ENCODE data around the gene REXO5.

The REXO5 gene

GRCh38 chr16:20878682-20879147, 72.4 kb downstream of the REXO5 start:
- DNase-seq: no peak

DNA sequence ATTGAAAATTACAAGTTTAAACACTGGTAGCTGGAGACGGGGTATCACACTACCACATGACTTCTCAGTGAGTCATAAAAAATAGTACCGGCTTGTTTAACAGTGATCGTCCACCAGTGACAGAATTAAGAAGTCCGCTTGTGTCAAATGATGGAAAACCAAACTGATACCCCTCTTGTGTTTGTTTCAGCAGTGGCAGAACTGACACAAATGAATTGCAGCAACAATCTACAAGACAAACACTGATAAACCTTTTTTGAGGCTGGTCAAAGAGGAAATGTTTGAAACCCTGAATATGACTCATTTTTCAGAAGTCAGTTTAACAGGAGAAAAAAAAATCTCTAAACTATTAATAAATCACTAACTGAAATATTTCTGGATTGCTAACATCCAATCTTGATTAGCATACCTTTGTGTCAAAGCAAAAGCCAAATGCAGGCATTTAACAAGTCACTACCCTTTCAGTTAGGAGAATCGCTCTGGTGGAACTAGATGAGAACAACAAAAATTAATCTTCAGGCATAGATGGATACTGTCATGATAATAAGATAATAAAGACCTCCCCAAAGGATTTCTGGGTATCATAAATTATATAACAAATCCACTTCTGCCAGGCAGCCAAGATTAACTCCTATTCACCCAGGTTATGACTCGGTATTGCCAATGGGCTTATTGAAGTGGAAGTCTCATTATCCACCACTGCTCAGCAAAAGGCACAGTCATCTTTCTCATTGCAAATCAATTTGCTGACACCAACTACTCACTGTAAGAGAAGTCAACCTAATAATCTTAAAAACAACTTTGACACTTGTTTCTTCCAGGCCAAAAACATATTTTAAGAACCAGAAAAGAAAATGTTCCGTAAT, 73.1 kb downstream of the REXO5 start:
- DNase-seq: no peak

GRCh38 chr16:20880867-20881502, 74.7 kb downstream of the REXO5 start:
- no peak for DNase-seq

GRCh38 chr16:20881503-20881878, 75.2 kb downstream of the REXO5 start:
- no peak for DNase-seq

- no peak for DNase-seq
Observed at GRCh38 chr16:20883554-20884239, 77.4 kb downstream of the REXO5 start.

GRCh38 chr16:20884240-20884556, 77.9 kb downstream of the REXO5 start:
- DNase-seq: no peak

DNA sequence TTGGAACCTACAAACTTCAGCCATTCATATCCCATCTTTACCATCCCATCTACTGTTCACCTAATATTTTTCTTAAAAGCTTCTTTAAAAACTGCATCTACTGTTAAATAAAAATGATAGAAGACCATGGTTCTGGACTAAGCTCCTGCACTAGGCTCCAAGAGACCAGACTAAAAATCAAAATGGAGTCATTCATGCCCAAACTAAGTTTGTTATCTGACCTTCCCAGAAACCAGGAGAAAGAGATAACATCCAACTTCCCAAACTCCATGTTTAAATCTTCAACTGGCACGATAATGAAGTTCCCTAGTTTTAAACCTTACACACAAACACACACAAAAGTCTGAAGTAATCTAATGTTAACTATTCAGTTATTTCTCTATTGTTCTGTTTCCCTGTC, 80.0 kb downstream of the REXO5 start:
- no peak for DNase-seq

DNA sequence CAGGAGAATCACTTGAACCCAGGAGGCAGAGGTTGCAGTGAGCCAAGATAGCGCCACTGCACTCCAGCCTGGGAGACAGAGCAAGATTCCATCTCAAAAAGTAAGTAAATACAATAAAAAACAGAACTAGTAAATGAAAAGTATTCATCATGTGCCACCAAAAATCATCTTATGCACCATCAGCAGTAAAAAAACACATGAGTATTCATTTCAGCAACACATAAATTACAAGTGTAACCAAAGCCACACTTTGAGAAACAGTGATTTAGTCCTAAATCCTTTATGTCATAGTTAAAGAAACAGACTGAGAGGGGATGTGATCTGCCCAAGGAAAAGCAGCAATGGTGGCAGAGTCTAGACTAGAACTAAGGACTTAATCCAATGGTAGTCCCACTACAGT, 80.9 kb downstream of the REXO5 start:
- DNase-seq: no peak

DNA sequence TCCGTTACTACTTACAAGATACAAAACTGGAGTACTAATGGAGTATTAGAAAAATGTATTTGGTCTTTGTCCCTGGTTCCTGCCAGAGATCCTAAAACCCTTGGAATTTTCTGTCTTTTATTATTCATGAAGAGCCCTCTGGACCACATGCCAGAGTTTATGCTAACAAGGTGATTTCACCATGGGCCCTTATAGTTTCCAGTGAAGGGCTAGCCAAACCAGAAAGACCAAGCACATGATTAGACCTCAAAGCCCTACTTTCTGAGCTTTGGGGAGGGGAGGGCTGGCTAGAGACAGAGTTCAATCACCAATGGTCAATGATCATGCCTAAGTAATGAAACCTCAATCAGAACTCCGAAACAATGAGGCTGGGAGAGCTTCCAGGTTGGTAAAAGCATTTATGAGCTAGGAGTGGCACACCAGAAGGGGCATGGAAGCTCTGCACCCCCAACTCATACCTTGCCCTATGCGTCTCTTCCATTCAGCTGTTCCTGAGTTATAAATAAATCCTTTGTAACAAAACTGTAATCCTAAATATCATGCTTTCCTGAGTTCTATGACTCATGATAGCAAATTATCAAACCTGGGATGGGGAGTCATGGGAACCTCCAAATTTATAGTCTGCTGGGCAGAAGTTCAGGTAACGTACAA, 83.4 kb downstream of the REXO5 start:
- DNase-seq: no peak

DNA sequence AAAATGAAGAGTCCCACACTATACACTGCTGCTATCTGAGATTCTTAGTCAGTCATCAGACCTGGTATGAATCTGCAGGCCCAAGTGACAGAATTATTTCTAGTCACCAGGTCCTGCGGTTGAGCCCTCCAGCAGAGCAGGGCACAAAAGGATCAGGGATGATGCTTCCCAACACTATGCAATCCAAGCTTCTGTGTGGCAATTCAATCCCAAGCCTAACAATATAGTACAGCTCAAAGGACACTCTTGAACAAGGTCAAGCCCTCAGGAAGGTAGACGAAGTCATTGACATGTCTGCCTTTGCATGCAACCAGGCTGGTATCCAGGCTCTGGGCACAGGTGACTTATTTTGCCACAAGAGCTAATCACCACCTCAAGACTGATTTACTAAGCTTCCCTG, 88.1 kb downstream of the REXO5 start:
- DNase-seq: no peak

DNA sequence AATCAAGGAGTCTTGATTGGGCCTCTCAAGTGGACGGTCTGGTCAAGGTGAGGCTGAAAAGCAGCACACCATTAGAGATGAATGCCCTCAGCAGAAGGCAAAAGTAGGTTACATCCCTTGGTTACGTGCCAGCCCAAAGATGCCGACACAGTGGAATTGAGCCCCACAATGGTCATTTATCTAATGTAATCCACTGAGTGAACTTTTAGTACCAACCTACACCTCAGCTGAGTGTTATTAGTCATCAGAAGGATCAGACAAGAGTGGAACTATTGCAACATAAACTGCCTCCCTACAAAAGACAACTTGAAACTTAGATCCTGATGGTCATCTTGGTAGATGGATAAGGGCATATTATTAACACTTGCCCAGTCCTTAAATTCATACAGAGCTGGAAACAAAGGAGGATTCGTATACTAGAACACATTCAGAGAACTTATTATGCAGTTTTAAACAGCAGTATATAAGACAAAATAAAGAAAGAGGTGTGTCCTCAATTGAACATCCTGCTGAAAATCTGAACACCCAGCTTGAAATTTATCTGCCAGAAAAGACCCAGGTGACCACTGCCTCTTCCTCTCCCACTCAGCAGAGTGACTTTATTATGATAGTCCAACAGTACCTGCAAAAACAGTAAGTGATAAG, 91.0 kb downstream of the REXO5 start:
- no peak for DNase-seq

- no peak for DNase-seq
Observed at GRCh38 chr16:20897922-20898321, 91.6 kb downstream of the REXO5 start.

GRCh38 chr16:20899071-20899470, 92.7 kb downstream of the REXO5 start:
- DNase-seq: no peak

Measured in CD4-positive, alpha-beta T cell treated with Interleukin-1 beta for 1 hour (primary cell).